Measurements from ENCODE around the gene TBC1D9. TPM values are rescaled to one million over a fixed set of nuclear protein-coding genes. Genes with fewer than 3 reads are reported as not detected.
A peak's percentile ranks its signal among the peaks of the same experiment; 100 is the strongest.

Gene TBC1D9
- total and polyA plus RNA-seq, 2 of the 13 experiments (the other 11 are each of a cell fraction or from before 2014, with no cell fraction given) = 11.9 to 12.2 TPM

GRCh38 chr4:140635606-140636005 lies 120.6 kb downstream of the TBC1D9 start (continued):
- TF ChIP-seq ZNF687 (CRISPR knock-in tag; IDR thresholded peaks at IDR 0.05) = peak; percentile 87
- TF ChIP-seq FOXK1 (CRISPR knock-in tag; IDR thresholded peaks at IDR 0.05; ENCODE audit: borderline replicate concordance, low read depth) = no peak
- TF ChIP-seq IKZF1 (IDR thresholded peaks at IDR 0.05) = no peak
- no peak for TF ChIP-seq ZNF678 (CRISPR knock-in tag; IDR thresholded peaks at IDR 0.05)
- no peak for TF ChIP-seq ZNF3 (CRISPR knock-in tag; IDR thresholded peaks at IDR 0.05)
- no peak for TF ChIP-seq SETDB1 (CRISPR knock-in tag; IDR thresholded peaks at IDR 0.05; ENCODE audit: borderline replicate concordance)
- TF ChIP-seq IKZF5 (CRISPR knock-in tag; IDR thresholded peaks at IDR 0.05) = peak; percentile 58; the same call in 1 of the 2 replicates
- TF ChIP-seq HNRNPUL1 (IDR thresholded peaks at IDR 0.05; ENCODE audit: low read depth, low read length) = no peak
- TF ChIP-seq SOX13 (IDR thresholded peaks at IDR 0.05) = 0 out of 2 replicates have a peak, but pooled peaks have one; percentile 40
- TF ChIP-seq SOX13 (CRISPR knock-in tag; conservative IDR thresholded peaks at IDR 0.05 in 1 of 2, IDR thresholded peaks at IDR 0.05 in 1 of 2) = peak in 1 of 2 experiments; percentile 69; a peak in 2 of 4 replicates

Measured in HepG2 (cell line).